Lower leg skin (tissue), 3 donors: ENCODE data around the gene LRRC74B.

ENCODE experiments used
- POLR2A ChIP-seq, 2 donors: fragments of 450-650 bp; IDR thresholded peaks; one replicate each; pipeline ENCODE4 v1.6.1; 2016 to 2017; ENCODE audit warnings: antibody characterized with exemption in 2 of 2, mild to moderate bottlenecking in 1 of 2, moderate library complexity in 1 of 2
- TF ChIP-seq, protein P1 (sequence below), 3 donors: fragments of 450-650 bp; IDR thresholded peaks; one replicate each; pipeline ENCODE4 v1.5.1; 2016; ENCODE audit warnings: antibody characterized with exemption in 3 of 3, mild to moderate bottlenecking in 3 of 3, moderate library complexity in 2 of 3

- TF ChIP-seq, protein P1, sequence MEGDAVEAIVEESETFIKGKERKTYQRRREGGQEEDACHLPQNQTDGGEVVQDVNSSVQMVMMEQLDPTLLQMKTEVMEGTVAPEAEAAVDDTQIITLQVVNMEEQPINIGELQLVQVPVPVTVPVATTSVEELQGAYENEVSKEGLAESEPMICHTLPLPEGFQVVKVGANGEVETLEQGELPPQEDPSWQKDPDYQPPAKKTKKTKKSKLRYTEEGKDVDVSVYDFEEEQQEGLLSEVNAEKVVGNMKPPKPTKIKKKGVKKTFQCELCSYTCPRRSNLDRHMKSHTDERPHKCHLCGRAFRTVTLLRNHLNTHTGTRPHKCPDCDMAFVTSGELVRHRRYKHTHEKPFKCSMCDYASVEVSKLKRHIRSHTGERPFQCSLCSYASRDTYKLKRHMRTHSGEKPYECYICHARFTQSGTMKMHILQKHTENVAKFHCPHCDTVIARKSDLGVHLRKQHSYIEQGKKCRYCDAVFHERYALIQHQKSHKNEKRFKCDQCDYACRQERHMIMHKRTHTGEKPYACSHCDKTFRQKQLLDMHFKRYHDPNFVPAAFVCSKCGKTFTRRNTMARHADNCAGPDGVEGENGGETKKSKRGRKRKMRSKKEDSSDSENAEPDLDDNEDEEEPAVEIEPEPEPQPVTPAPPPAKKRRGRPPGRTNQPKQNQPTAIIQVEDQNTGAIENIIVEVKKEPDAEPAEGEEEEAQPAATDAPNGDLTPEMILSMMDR (IDR thresholded peaks at IDR 0.05): no peak
- TF ChIP-seq POLR2A (IDR thresholded peaks at IDR 0.05): no peak
Observed at GRCh38 chr22:21099578-21099977, 53.8 kb downstream of the LRRC74B start.
